Ishikawa (cell line): Measurements from ENCODE around the gene MFSD8.

ENCODE experiments used
- CEBPB ChIP-seq: IDR thresholded peaks from 2 replicates; pipeline ENCODE4 v1.6.1; 2012
- CREB1 ChIP-seq: IDR thresholded peaks from 2 replicates; pipeline ENCODE4 v1.6.1; 2012; ENCODE audit warnings: low read depth
- EGR1 ChIP-seq: IDR thresholded peaks from 2 replicates; pipeline ENCODE4 v1.6.1; 2012
- EP300 ChIP-seq: IDR thresholded peaks from 2 replicates; pipeline ENCODE4 v1.6.1; 2012; ENCODE audit warnings: borderline replicate concordance
- FOXM1 ChIP-seq: IDR thresholded peaks from 2 replicates; pipeline ENCODE4 v1.6.1; 2012; ENCODE audit warnings: low read depth, borderline replicate concordance
- NFIC ChIP-seq: IDR thresholded peaks from 2 replicates; pipeline ENCODE4 v1.6.1; 2012
- RAD21 ChIP-seq: IDR thresholded peaks from 2 replicates; pipeline ENCODE4 v1.6.1; 2012; ENCODE audit warnings: low read depth
- TAF1 ChIP-seq: IDR thresholded peaks from 2 replicates; pipeline ENCODE4 v1.6.1; 2012; ENCODE audit warnings: low read depth, mild to moderate bottlenecking
- TCF12 ChIP-seq: IDR thresholded peaks from 2 replicates; pipeline ENCODE4 v1.6.1; 2012; ENCODE audit warnings: low read depth
- TEAD4 ChIP-seq: IDR thresholded peaks from 2 replicates; pipeline ENCODE4 v1.6.1; 2012
- YY1 ChIP-seq: IDR thresholded peaks from 2 replicates; pipeline ENCODE4 v1.6.1; 2012; ENCODE audit warnings: low read depth
- ZBTB7A ChIP-seq: IDR thresholded peaks from 2 replicates; pipeline ENCODE4 v1.6.1; 2012; ENCODE audit warnings: low read depth
- TF ChIP-seq, protein P1 (sequence below): IDR thresholded peaks from 2 replicates; pipeline ENCODE4 v1.6.1; 2012
- TF ChIP-seq, protein P2 (sequence below): IDR thresholded peaks from 2 replicates; pipeline ENCODE4 v1.6.1; 2012; ENCODE audit warnings: low read depth, mild to moderate bottlenecking
- TF ChIP-seq, protein P3 (sequence below): IDR thresholded peaks from 2 replicates; pipeline ENCODE4 v1.6.1; 2012

MFSD8 gene

DNA sequence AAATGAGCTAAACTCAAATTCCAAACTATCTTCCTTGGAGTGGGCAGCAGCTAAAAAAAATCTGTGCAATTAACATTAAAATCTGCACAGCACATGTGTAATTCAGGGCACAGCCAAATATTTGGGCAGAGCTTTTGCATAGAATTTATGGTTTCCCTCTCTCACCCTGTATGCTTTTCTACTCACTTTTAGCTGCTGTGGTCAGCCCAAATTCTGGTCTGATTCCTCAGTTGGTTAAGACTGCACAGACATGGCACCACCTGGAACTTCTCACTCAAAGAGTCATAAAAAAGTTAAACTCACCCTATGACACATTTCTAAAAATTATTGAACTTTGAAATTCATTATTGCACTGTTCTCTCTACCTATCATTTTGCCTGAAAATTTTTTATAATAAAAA, 89.2 kb downstream of the MFSD8 start:
- TF ChIP-seq ZBTB7A (no peak), NFIC (no peak), EP300 (no peak), TEAD4 (no peak), YY1 (no peak), RAD21 (no peak), CEBPB (no peak), EGR1 (no peak), TCF12 (no peak), TAF1 (no peak), FOXM1 (no peak), CREB1 (no peak)
- TF ChIP-seq, protein P1, sequence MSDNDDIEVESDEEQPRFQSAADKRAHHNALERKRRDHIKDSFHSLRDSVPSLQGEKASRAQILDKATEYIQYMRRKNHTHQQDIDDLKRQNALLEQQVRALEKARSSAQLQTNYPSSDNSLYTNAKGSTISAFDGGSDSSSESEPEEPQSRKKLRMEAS: no peak
- TF ChIP-seq, protein P2, sequence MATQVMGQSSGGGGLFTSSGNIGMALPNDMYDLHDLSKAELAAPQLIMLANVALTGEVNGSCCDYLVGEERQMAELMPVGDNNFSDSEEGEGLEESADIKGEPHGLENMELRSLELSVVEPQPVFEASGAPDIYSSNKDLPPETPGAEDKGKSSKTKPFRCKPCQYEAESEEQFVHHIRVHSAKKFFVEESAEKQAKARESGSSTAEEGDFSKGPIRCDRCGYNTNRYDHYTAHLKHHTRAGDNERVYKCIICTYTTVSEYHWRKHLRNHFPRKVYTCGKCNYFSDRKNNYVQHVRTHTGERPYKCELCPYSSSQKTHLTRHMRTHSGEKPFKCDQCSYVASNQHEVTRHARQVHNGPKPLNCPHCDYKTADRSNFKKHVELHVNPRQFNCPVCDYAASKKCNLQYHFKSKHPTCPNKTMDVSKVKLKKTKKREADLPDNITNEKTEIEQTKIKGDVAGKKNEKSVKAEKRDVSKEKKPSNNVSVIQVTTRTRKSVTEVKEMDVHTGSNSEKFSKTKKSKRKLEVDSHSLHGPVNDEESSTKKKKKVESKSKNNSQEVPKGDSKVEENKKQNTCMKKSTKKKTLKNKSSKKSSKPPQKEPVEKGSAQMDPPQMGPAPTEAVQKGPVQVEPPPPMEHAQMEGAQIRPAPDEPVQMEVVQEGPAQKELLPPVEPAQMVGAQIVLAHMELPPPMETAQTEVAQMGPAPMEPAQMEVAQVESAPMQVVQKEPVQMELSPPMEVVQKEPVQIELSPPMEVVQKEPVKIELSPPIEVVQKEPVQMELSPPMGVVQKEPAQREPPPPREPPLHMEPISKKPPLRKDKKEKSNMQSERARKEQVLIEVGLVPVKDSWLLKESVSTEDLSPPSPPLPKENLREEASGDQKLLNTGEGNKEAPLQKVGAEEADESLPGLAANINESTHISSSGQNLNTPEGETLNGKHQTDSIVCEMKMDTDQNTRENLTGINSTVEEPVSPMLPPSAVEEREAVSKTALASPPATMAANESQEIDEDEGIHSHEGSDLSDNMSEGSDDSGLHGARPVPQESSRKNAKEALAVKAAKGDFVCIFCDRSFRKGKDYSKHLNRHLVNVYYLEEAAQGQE: no peak
- TF ChIP-seq, protein P3, sequence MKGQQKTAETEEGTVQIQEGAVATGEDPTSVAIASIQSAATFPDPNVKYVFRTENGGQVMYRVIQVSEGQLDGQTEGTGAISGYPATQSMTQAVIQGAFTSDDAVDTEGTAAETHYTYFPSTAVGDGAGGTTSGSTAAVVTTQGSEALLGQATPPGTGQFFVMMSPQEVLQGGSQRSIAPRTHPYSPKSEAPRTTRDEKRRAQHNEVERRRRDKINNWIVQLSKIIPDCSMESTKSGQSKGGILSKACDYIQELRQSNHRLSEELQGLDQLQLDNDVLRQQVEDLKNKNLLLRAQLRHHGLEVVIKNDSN: no peak

DNA sequence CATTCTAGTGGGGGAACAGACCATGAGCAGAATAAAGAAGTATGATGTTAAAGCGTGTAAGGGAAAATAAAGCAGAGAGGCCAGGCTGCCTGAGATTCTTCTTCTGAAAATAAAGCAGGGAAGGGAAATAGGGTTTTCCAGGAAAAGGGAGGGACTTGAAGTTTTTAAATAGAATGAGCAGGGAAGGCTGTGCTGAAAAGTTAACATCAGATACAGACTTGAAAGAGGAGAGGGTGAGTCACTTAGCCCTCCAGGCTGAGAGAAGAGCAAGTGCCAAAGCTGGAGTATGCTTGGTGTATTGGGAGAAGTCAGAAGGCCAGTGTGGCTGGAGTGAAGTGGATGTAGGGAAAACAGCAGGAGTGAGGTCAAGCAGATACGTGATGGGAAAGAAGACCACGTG, 94.3 kb downstream of the MFSD8 start:
- TF ChIP-seq CEBPB (no peak), RAD21 (0 out of 2 replicates have a peak, but pooled peaks have one; percentile 5), TCF12 (no peak)
- TF ChIP-seq, protein P1: no peak

DNA sequence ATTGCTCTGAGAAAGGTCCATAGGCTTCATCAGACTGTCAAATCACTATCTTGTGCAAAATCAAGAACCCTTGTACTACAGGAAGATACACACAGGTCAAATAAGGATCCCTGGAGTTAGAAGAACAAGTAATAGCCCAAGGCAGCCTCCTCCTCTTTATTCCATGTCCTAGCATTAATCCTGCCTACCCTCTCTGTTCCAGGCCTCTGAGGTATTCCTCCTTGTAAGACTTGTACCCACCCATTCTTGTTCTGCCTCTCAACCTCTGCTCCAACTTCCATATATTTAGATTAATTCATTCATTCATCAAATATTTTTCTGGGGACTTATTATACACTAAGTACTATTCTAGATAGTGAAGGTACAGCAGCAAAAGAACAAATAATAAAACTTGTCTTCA, 94.7 kb downstream of the MFSD8 start:
- TF ChIP-seq TAF1 (no peak), CEBPB (no peak), CREB1 (no peak), ZBTB7A (no peak), YY1 (no peak), TCF12 (no peak), EGR1 (no peak), NFIC (no peak)
- TF ChIP-seq, protein P1: no peak
- TF ChIP-seq, protein P3: no peak

DNA sequence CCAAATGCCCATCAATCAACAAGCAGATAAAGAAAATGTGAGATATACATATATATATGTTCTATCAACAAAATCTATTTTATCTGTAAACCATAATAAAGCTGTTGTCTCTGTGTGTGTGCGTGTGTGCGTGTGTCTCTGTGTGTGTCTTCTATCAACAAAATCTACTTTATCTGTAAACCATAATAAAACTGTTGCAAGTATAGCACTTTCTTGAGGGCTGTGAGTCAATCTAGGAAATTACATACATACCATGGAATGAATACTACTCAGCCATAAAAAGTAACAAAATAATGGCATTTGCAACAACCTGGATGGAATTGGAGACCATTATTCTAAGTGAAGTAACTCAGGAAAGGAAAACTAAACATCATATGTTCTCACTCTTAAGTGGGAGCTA, 96.8 kb downstream of the MFSD8 start:
- TF ChIP-seq TAF1: no peak
- TF ChIP-seq, protein P1: no peak
